CD4-positive, CD25-positive, alpha-beta regulatory T cell (primary cell): ENCODE data around the gene PLAC8L1. TPM values are rescaled to one million over a fixed set of nuclear protein-coding genes. Genes with fewer than 3 reads are reported as not detected.
A peak's percentile ranks its signal among the peaks of the same experiment; 100 is the strongest.

Source experiments
- ATAC-seq, 2 donors: fragments of 150-1000 bp; cut with Tn5 transposase; one replicate each; pipeline ENCODE4 v1.10.0; 2021; ENCODE audit warnings: low read depth in 2 of 2, moderate number of reproducible peaks in 2 of 2, moderate library complexity in 1 of 2
- DNase-seq, 3 donors: peaks; one replicate each; pipeline versions ENCODE4 v3.0.0 to v3.0.0-alpha.2; 2012 to 2022; ENCODE audit warnings: mixed read lengths in 1 of 3
- H3K27ac ChIP-seq: one replicate; pipeline ENCODE4 v1.7.0; 2013; ENCODE audit warnings: mild to moderate bottlenecking, low read length; ENCODE audit not compliant: insufficient read depth, poor library complexity, severe bottlenecking
- H3K27me3 ChIP-seq: one replicate; pipeline ENCODE4 v1.7.0; 2013; ENCODE audit warnings: low read length; ENCODE audit not compliant: control insufficient read depth, insufficient read depth
- H3K36me3 ChIP-seq: one replicate; pipeline ENCODE4 v1.7.0; 2013; ENCODE audit warnings: mild to moderate bottlenecking, low read length, moderate library complexity; ENCODE audit not compliant: control insufficient read depth, insufficient read depth
- H3K4me1 ChIP-seq: 2 replicates; pipeline ENCODE4 v1.7.0; 2013; ENCODE audit warnings: mild to moderate bottlenecking, low read length; ENCODE audit not compliant: insufficient read depth, control insufficient read depth, poor library complexity, severe bottlenecking
- H3K4me3 ChIP-seq: one replicate; pipeline ENCODE4 v1.7.0; 2013; ENCODE audit warnings: low read depth, mild to moderate bottlenecking, low read length, moderate library complexity
- H3K9me3 ChIP-seq, 2 experiments: 1 replicate in 1 of 2; 2 replicates in 1 of 2; pipeline ENCODE4 v1.7.0; 2013; ENCODE audit warnings: low read length in 2 of 2, mild to moderate bottlenecking in 1 of 2, moderate library complexity in 1 of 2; ENCODE audit not compliant: control insufficient read depth in 2 of 2
- H3K27ac Mint-ChIP-seq, 3 donors: one replicate each; pipeline ENCODE4 v1.8.0; 2020 to 2022; ENCODE audit warnings: mild to moderate bottlenecking in 3 of 3, mixed read lengths in 3 of 3, moderate library complexity in 2 of 3
- H3K27me3 Mint-ChIP-seq: one replicate; pipeline ENCODE4 v1.8.0; 2022; ENCODE audit warnings: mild to moderate bottlenecking, mixed read lengths
- H3K36me3 Mint-ChIP-seq: one replicate; pipeline ENCODE4 v1.8.0; 2020; ENCODE audit warnings: mixed read lengths
- H3K4me1 Mint-ChIP-seq, 4 donors: one replicate each; pipeline ENCODE4 v1.8.0; 2020 to 2022; ENCODE audit warnings: mixed read lengths in 4 of 4, mild to moderate bottlenecking in 1 of 4
- H3K4me3 Mint-ChIP-seq, 4 donors: one replicate each; pipeline ENCODE4 v1.8.0; 2020 to 2022; ENCODE audit warnings: mild to moderate bottlenecking in 4 of 4, mixed read lengths in 4 of 4, moderate library complexity in 3 of 4
- H3K9me3 Mint-ChIP-seq, 7 donors: one replicate each; pipeline ENCODE4 v1.8.0; 2020 to 2022; ENCODE audit warnings: mixed read lengths in 7 of 7, mild to moderate bottlenecking in 3 of 7, moderate library complexity in 2 of 7
- polyA plus RNA-seq, 4 donors: library from polyadenylated mRNA; unstranded; fragments of 300-500 nt; fragmentation: Illumina TruSeq; gene quantifications; one replicate each; pipeline ENCODE4 v1.2.3, GENCODE V29; 2021
- total RNA-seq: library from RNA; stranded (reverse); gene quantifications from one replicate; pipeline ENCODE4 v1.2.3, GENCODE V29; 2022

Gene PLAC8L1
- total and polyA plus RNA-seq, 5 donors from 2014 or later: 0.67 TPM; not detected in 4

- H3K36me3 Mint-ChIP-seq: no peaks in the 10 kb centered on the region
- H3K4me1 Mint-ChIP-seq: no peaks in the 10 kb centered on the region
- H3K9me3 Mint-ChIP-seq: peaks cover 0 to 1% (median 0%) of the 10 kb centered on the region in 7 donors
- H3K27me3 Mint-ChIP-seq: no peaks in the 10 kb centered on the region
- no peak overlapping the region for H3K27ac Mint-ChIP-seq
- no peaks in the 10 kb centered on the region for H3K4me1 ChIP-seq
- DNase-seq (no peak), ATAC-seq (no peak)
- no peak overlapping the region for H3K4me3 Mint-ChIP-seq
- no peak overlapping the region for H3K27ac ChIP-seq
- H3K4me3 ChIP-seq: no peak overlapping the region
- H3K9me3 ChIP-seq: no peaks in the 10 kb centered on the region
- H3K27me3 ChIP-seq: peaks cover 1% of the 10 kb centered on the region
- H3K36me3 ChIP-seq: no peaks in the 10 kb centered on the region
Measured at GRCh38 chr5:146055432-146055831, 49.9 kb downstream of the PLAC8L1 start.

DNA sequence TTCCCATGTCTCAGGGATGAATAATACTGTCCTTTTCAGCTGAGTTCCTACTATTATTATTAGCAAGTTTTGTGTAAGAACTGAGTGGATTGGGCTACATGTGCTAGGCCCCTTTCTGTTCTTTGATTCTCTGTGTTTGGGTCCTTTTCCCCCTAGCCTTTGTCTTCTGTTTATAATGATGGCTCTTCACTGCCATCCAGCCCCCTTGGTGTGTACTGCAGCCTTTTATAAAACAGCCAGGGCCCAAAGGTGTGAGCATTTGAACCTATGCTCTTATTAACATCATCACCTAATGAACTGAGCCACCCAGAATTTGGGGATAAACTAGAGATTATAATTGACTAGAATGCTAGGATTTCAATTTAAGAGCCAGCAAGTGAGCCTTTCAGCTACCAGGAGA lies 52.6 kb downstream of the PLAC8L1 start:
- Histone ChIP-seq H3K9me3 (no peaks in the 10 kb centered on the region), H3K4me3 (no peak overlapping the region), H3K27me3 (no peaks in the 10 kb centered on the region), H3K4me1 (no peaks in the 10 kb centered on the region), H3K27ac (no peak overlapping the region), H3K36me3 (no peaks in the 10 kb centered on the region)
- no peaks in the 10 kb centered on the region for H3K4me1 Mint-ChIP-seq
- no peak overlapping the region for H3K4me3 Mint-ChIP-seq
- no peaks in the 10 kb centered on the region for H3K27me3 Mint-ChIP-seq
- H3K27ac Mint-ChIP-seq: no peak overlapping the region
- peaks cover 0 to 1% (median 0%) of the 10 kb centered on the region in 7 donors for H3K9me3 Mint-ChIP-seq
- ATAC-seq (no peak), DNase-seq (no peak)
- no peaks in the 10 kb centered on the region for H3K36me3 Mint-ChIP-seq

- no peaks in the 10 kb centered on the region for H3K36me3 Mint-ChIP-seq
- Histone ChIP-seq H3K36me3 (no peaks in the 10 kb centered on the region), H3K4me3 (no peak overlapping the region), H3K4me1 (no peaks in the 10 kb centered on the region), H3K27me3 (no peaks in the 10 kb centered on the region), H3K27ac (no peak overlapping the region), H3K9me3 (no peaks in the 10 kb centered on the region)
- H3K4me3 Mint-ChIP-seq: no peak overlapping the region
- DNase-seq (no peak), ATAC-seq (no peak)
- no peak overlapping the region for H3K27ac Mint-ChIP-seq
- H3K9me3 Mint-ChIP-seq: peaks cover 0 to 1% (median 0%) of the 10 kb centered on the region in 7 donors
- H3K4me1 Mint-ChIP-seq: no peaks in the 10 kb centered on the region
- H3K27me3 Mint-ChIP-seq: no peaks in the 10 kb centered on the region
Measured at GRCh38 chr5:146051678-146052077, 53.7 kb downstream of the PLAC8L1 start.

- no peaks in the 10 kb centered on the region for H3K9me3 ChIP-seq
- Mint-ChIP-seq H3K4me3 (no peak overlapping the region), H3K9me3 (peaks cover 0 to 2% (median 0%) of the 10 kb centered on the region in 7 donors), H3K4me1 (no peaks in the 10 kb centered on the region), H3K27ac (no peak overlapping the region), H3K36me3 (no peaks in the 10 kb centered on the region), H3K27me3 (no peaks in the 10 kb centered on the region)
- no peak overlapping the region for H3K4me3 ChIP-seq
- ATAC-seq (no peak), DNase-seq (no peak)
- H3K36me3 ChIP-seq: no peaks in the 10 kb centered on the region
- H3K4me1 ChIP-seq: no peaks in the 10 kb centered on the region
- H3K27me3 ChIP-seq: no peaks in the 10 kb centered on the region
- no peak overlapping the region for H3K27ac ChIP-seq
Measured at GRCh38 chr5:146050086-146050485, 55.3 kb downstream of the PLAC8L1 start.

GRCh38 chr5:146049704-146050026 lies 55.7 kb downstream of the PLAC8L1 start:
- ATAC-seq: no peak
- H3K27me3 Mint-ChIP-seq: no peaks in the 10 kb centered on the region
- H3K9me3 Mint-ChIP-seq: peaks cover 0 to 2% (median 0%) of the 10 kb centered on the region in 7 donors
- Histone ChIP-seq H3K4me1 (no peaks in the 10 kb centered on the region), H3K36me3 (no peaks in the 10 kb centered on the region), H3K9me3 (no peaks in the 10 kb centered on the region), H3K27ac (no peak overlapping the region), H3K4me3 (no peak overlapping the region), H3K27me3 (no peaks in the 10 kb centered on the region)
- no peak for DNase-seq
- H3K4me1 Mint-ChIP-seq: no peaks in the 10 kb centered on the region
- H3K36me3 Mint-ChIP-seq: no peaks in the 10 kb centered on the region
- no peak overlapping the region for H3K27ac Mint-ChIP-seq
- H3K4me3 Mint-ChIP-seq: no peak overlapping the region

DNA sequence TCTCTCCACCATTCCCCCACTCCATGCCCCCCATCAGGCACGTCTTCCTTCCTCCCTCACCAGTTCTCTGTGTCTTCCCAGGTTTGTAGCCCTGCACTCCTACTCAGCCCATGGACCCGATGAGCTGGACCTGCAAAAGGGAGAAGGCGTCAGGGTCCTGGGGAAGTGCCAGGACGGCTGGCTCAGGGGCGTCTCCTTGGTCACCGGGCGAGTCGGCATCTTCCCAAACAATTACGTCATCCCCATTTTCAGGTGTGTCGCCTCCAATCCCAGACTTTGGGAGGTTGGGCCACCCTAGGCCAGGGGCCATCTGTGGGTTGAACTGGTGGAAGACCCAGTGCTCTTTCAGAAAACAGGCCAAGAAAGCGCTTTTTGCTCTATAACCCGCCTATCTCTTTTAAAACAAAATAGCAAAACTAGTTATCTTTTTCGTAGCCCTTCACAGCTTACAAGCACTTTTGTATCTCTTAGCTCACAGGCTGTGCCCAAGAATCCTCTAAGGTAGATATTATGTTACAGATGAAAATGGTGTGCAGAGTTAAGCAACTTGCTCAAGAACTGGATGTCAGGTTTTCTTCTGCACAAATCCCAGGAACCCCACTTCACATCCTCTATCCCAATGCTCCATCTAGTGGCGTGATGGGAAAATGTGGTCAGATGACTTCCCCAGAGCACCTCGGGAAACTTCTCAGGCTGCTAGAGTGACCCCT lies 56.2 kb downstream of the PLAC8L1 start:
- Mint-ChIP-seq H3K27ac (no peak overlapping the region), H3K4me1 (no peaks in the 10 kb centered on the region), H3K27me3 (no peaks in the 10 kb centered on the region), H3K36me3 (no peaks in the 10 kb centered on the region), H3K9me3 (peaks cover 0 to 2% (median 0%) of the 10 kb centered on the region in 7 donors), H3K4me3 (no peak overlapping the region)
- DNase-seq (peak in 1 of 3 donors; percentile 5), ATAC-seq (no peak)
- Histone ChIP-seq H3K9me3 (no peaks in the 10 kb centered on the region), H3K4me1 (no peaks in the 10 kb centered on the region), H3K27me3 (no peaks in the 10 kb centered on the region), H3K4me3 (no peak overlapping the region), H3K27ac (no peak overlapping the region), H3K36me3 (no peaks in the 10 kb centered on the region)

DNA sequence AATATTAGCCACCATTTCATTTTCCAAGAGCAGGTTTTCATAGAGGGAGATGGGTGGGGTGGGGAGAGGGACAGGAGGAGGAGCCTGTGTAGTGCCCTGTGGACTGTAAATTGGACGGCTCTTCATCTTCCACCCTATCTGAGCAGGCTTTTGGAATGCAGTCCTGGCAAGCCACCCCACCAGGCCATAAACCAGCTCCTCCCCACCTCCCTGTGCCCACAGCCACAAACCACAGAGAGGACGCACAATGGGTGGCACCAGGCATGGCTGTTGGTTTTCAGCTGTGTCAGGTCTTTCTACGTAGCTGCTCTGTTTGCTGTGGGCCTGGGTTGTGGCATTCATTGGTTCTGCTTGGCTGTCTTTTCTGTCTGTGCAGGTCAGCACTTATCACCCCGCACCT lies 58.0 kb downstream of the PLAC8L1 start:
- H3K27ac Mint-ChIP-seq: no peak overlapping the region
- H3K9me3 Mint-ChIP-seq: peaks cover 0 to 2% (median 0%) of the 10 kb centered on the region in 7 donors
- Histone ChIP-seq H3K27me3 (no peaks in the 10 kb centered on the region), H3K4me3 (no peak overlapping the region), H3K27ac (no peak overlapping the region), H3K4me1 (no peaks in the 10 kb centered on the region), H3K36me3 (no peaks in the 10 kb centered on the region), H3K9me3 (no peaks in the 10 kb centered on the region)
- H3K36me3 Mint-ChIP-seq: no peaks in the 10 kb centered on the region
- no peaks in the 10 kb centered on the region for H3K4me1 Mint-ChIP-seq
- DNase-seq (no peak), ATAC-seq (no peak)
- no peak overlapping the region for H3K4me3 Mint-ChIP-seq
- H3K27me3 Mint-ChIP-seq: no peaks in the 10 kb centered on the region

GRCh38 chr5:146043722-146044121 lies 61.7 kb downstream of the PLAC8L1 start:
- H3K4me3 ChIP-seq: no peak overlapping the region
- DNase-seq: no peak
- ATAC-seq: no peak
- Mint-ChIP-seq H3K36me3 (no peaks in the 10 kb centered on the region), H3K27ac (no peak overlapping the region), H3K9me3 (peaks cover 0 to 2% (median 0%) of the 10 kb centered on the region in 7 donors), H3K4me3 (no peak overlapping the region), H3K4me1 (no peaks in the 10 kb centered on the region), H3K27me3 (no peaks in the 10 kb centered on the region)
- H3K36me3 ChIP-seq: no peaks in the 10 kb centered on the region
- no peaks in the 10 kb centered on the region for H3K4me1 ChIP-seq
- no peaks in the 10 kb centered on the region for H3K9me3 ChIP-seq
- no peaks in the 10 kb centered on the region for H3K27me3 ChIP-seq
- no peak overlapping the region for H3K27ac ChIP-seq
